Smooth muscle cell (in vitro differentiated cells): ENCODE measurements around the gene NPPA. TPM values are rescaled to one million over a fixed set of nuclear protein-coding genes. Genes with fewer than 3 reads are reported as not detected.

Experiments used
- DNase-seq: peaks from one replicate; lab custom pipeline; 2025; ENCODE audit not compliant: unreplicated experiment; lab: John Stamatoyannopoulos, UW
- H2AFZ ChIP-seq: fragments of 200-600 bp; sonication (generic); 2 replicates; pipeline ENCODE4 v1.6.0; 2016; ENCODE audit warnings: antibody characterized with exemption, low read depth, mild to moderate bottlenecking
- H3F3A ChIP-seq: fragments of 200-600 bp; sonication (generic); 2 replicates; pipeline ENCODE4 v1.6.0; 2017; ENCODE audit warnings: antibody characterized with exemption, low read depth
- H3K27ac ChIP-seq: fragments of 200-600 bp; sonication (generic); 2 replicates; pipeline ENCODE4 v1.5.1; 2016; ENCODE audit warnings: low read depth, mild to moderate bottlenecking
- H3K27me3 ChIP-seq: fragments of 200-600 bp; sonication (generic); 2 replicates; pipeline ENCODE4 v1.6.1; 2016; ENCODE audit warnings: low read depth, mild to moderate bottlenecking
- H3K36me3 ChIP-seq: fragments of 200-600 bp; sonication (generic); 2 replicates; pipeline ENCODE4 v1.5.1; 2016; ENCODE audit warnings: low read depth
- H3K4me1 ChIP-seq: fragments of 200-600 bp; sonication (generic); 2 replicates; pipeline ENCODE4 v1.5.1; 2016; ENCODE audit warnings: low read depth
- H3K4me2 ChIP-seq: fragments of 200-600 bp; sonication (generic); 2 replicates; pipeline ENCODE4 v1.6.0; 2016; ENCODE audit warnings: mild to moderate bottlenecking
- H3K4me3 ChIP-seq: fragments of 200-600 bp; sonication (generic); 2 replicates; pipeline ENCODE4 v1.5.1; 2016; ENCODE audit warnings: mild to moderate bottlenecking
- H3K79me2 ChIP-seq: fragments of 200-600 bp; sonication (generic); 2 replicates; pipeline ENCODE4 v1.6.0; 2016; ENCODE audit warnings: low read depth, mild to moderate bottlenecking
- H3K9ac ChIP-seq: fragments of 200-600 bp; sonication (generic); 2 replicates; pipeline ENCODE4 v1.6.0; 2016; ENCODE audit warnings: low read depth
- H3K9me3 ChIP-seq: fragments of 200-600 bp; sonication (generic); replicated peaks from 2 replicates; pipeline ENCODE4 v1.5.1; 2016; ENCODE audit warnings: low read depth
- H4K20me1 ChIP-seq: fragments of 200-600 bp; sonication (generic); 2 replicates; pipeline ENCODE4 v1.6.0; 2016; ENCODE audit warnings: low read depth
- CTCF ChIP-seq: fragments of 200-600 bp; sonication (generic); IDR thresholded peaks from 2 replicates; pipeline ENCODE4 v1.5.1; 2017; ENCODE audit warnings: borderline replicate concordance, mild to moderate bottlenecking, antibody characterized with exemption; ENCODE audit not compliant: insufficient read depth, poor library complexity, severe bottlenecking
- WGBS: methylation state at CpG from one replicate; pipeline ENCODE4 v1.1.7; 2016; ENCODE audit warnings: low lambda C conversion rate; 5-methylcytosine and 5-hydroxymethylcytosine counted together
- polyA plus RNA-seq: library from polyadenylated mRNA; unstranded; fragments of >200 nt; fragmentation: Nextera tagmentation; extraction: Ambion mirVana; gene quantifications from 2 replicates; pipeline ENCODE4 v1.2.1, GENCODE V29; 2016
- total RNA-seq: library from RNA; depleted of rRNA; stranded (reverse); fragments of >200 nt; gene quantifications from 2 replicates; pipeline ENCODE4 v1.2.3, GENCODE V29; 2014

NPPA gene
- total and polyA plus RNA-seq, 2 experiments from 2014 or later: 0.48 TPM; not detected in 1

- Histone ChIP-seq H3K4me3 (no peak overlapping the region), H2AFZ (no peak overlapping the region), H3K4me2 (no peak overlapping the region), H3K27ac (no peak overlapping the region), H3F3A (no peaks in the 10 kb centered on the region), H3K79me2 (no peaks in the 10 kb centered on the region), H3K4me1 (no peaks in the 10 kb centered on the region), H3K27me3 (no peaks in the 10 kb centered on the region), H3K36me3 (no peaks in the 10 kb centered on the region), H3K9me3 (no peaks in the 10 kb centered on the region), H4K20me1 (no peaks in the 10 kb centered on the region), H3K9ac (no peak overlapping the region)
- DNase-seq: no peak
- TF ChIP-seq CTCF: no peak
- 81% methylated on average over 6 of the region's 6 CpGs for WGBS
These were observed 27.0 kb upstream of the NPPA start for GRCh38 chr1:11874624-11875023.

GRCh38 chr1:11874258-11874562 is 26.6 kb upstream of the NPPA start:
- Histone ChIP-seq H3K27me3 (no peaks in the 10 kb centered on the region), H3K9ac (no peak overlapping the region), H3K4me2 (no peak overlapping the region), H2AFZ (no peak overlapping the region), H3K36me3 (no peaks in the 10 kb centered on the region), H3K27ac (no peak overlapping the region), H3K4me3 (no peak overlapping the region), H3K9me3 (no peaks in the 10 kb centered on the region), H3K4me1 (no peaks in the 10 kb centered on the region), H4K20me1 (no peaks in the 10 kb centered on the region), H3K79me2 (no peaks in the 10 kb centered on the region), H3F3A (no peaks in the 10 kb centered on the region)
- no peak for TF ChIP-seq CTCF
- WGBS: 85% methylated on average over 10 of the region's 10 CpGs
- no peak for DNase-seq

GRCh38 chr1:11873395-11874257 is 26.0 kb upstream of the NPPA start:
- H3K9me3 ChIP-seq: no peaks in the 10 kb centered on the region
- 88% methylated on average over 14 of the region's 14 CpGs for WGBS
- DNase-seq: no peak
- H3K4me3 ChIP-seq: no peak overlapping the region
- H3K4me2 ChIP-seq: no peak overlapping the region
- H3K79me2 ChIP-seq: no peaks in the 10 kb centered on the region
- no peaks in the 10 kb centered on the region for H3K4me1 ChIP-seq
- no peaks in the 10 kb centered on the region for H4K20me1 ChIP-seq
- no peaks in the 10 kb centered on the region for H3F3A ChIP-seq
- H3K27ac ChIP-seq: no peak overlapping the region
- H3K9ac ChIP-seq: no peak overlapping the region
- TF ChIP-seq CTCF: no peak
- no peak overlapping the region for H2AFZ ChIP-seq
- H3K27me3 ChIP-seq: no peaks in the 10 kb centered on the region
- H3K36me3 ChIP-seq: no peaks in the 10 kb centered on the region

GRCh38 chr1:11872545-11872944 is 25.0 kb upstream of the NPPA start:
- Histone ChIP-seq H2AFZ (no peak overlapping the region), H3K4me3 (no peak overlapping the region), H3K79me2 (no peaks in the 10 kb centered on the region), H3K9me3 (no peaks in the 10 kb centered on the region), H4K20me1 (no peaks in the 10 kb centered on the region), H3K4me2 (no peak overlapping the region), H3F3A (no peaks in the 10 kb centered on the region), H3K27me3 (no peaks in the 10 kb centered on the region), H3K4me1 (no peaks in the 10 kb centered on the region), H3K27ac (no peak overlapping the region), H3K9ac (no peak overlapping the region), H3K36me3 (no peaks in the 10 kb centered on the region)
- no peak for TF ChIP-seq CTCF
- 75% methylated on average over 7 of the region's 7 CpGs for WGBS
- DNase-seq: no peak
